Pulmonary artery endothelial cell (primary cell): ENCODE data around the gene ZMYND11. TPM values are rescaled to one million over a fixed set of nuclear protein-coding genes. Genes with fewer than 3 reads are reported as not detected.
"Not testable (repeated sequence)": the region's sequence is repeated elsewhere in the genome, so short reads cannot be mapped to it uniquely, and the experiment has no call there.

Experiments
- DNase-seq: peaks from one replicate; pipeline ENCODE4 v3.0.0-alpha.2; 2011; ENCODE audit warnings: low read depth, low spot score
- total RNA-seq: library from RNA; depleted of rRNA; stranded (reverse); fragments of >200 nt; gene quantifications from 2 replicates; pipeline ENCODE4 v1.2.3, GENCODE V29; 2014

Gene ZMYND11
- total RNA-seq, 1 donor from 2014 or later = 53.2 TPM

- DNase-seq = no peak
These were observed 109.0 kb downstream of the ZMYND11 start for GRCh38 chr10:244227-244626.

- no peak for DNase-seq
These were observed 111.2 kb downstream of the ZMYND11 start for GRCh38 chr10:246431-246830.

GRCh38 chr10:247480-247879 is 112.2 kb downstream of the ZMYND11 start:
- DNase-seq = no peak

GRCh38 chr10:248307-248706 is 113.1 kb downstream of the ZMYND11 start:
- DNase-seq = no peak

- DNase-seq = no peak
These were observed 116.8 kb downstream of the ZMYND11 start for GRCh38 chr10:251982-252582.

GRCh38 chr10:260819-261429 is 125.7 kb downstream of the ZMYND11 start:
- DNase-seq = no peak

- DNase-seq = not testable (repeated sequence)
These were observed 129.2 kb downstream of the ZMYND11 start for GRCh38 chr10:264160-265073.

- not testable (repeated sequence) for DNase-seq
These were observed 129.8 kb downstream of the ZMYND11 start for GRCh38 chr10:265074-265440.

GRCh38 chr10:265816-266588 is 130.7 kb downstream of the ZMYND11 start:
- not testable (repeated sequence) for DNase-seq

- DNase-seq = peak; percentile 3
These were observed 131.7 kb downstream of the ZMYND11 start for GRCh38 chr10:266974-267425.

GRCh38 chr10:267705-268104 is 132.4 kb downstream of the ZMYND11 start:
- DNase-seq = no peak

GRCh38 chr10:269440-270074 is 134.3 kb downstream of the ZMYND11 start:
- no peak for DNase-seq

- no peak for DNase-seq
These were observed 135.9 kb downstream of the ZMYND11 start for GRCh38 chr10:271201-271600.

GRCh38 chr10:271722-272121 is 136.5 kb downstream of the ZMYND11 start:
- DNase-seq = no peak

- no peak for DNase-seq
These were observed 137.8 kb downstream of the ZMYND11 start for GRCh38 chr10:273088-273487.

GRCh38 chr10:274866-275265 is 139.6 kb downstream of the ZMYND11 start:
- no peak for DNase-seq

- DNase-seq = no peak
These were observed 140.4 kb downstream of the ZMYND11 start for GRCh38 chr10:275680-276079.

GRCh38 chr10:277963-278362 is 142.7 kb downstream of the ZMYND11 start:
- DNase-seq = no peak

- DNase-seq = no peak
These were observed 143.5 kb downstream of the ZMYND11 start for GRCh38 chr10:278707-279106.

GRCh38 chr10:279232-279631 is 144.0 kb downstream of the ZMYND11 start:
- DNase-seq = no peak

- DNase-seq = no peak
These were observed 144.4 kb downstream of the ZMYND11 start for GRCh38 chr10:279655-280054.
